ENCODE results near the gene NR5A2.

NR5A2 gene

GRCh38 chr1:200153277-200154055, 126.0 kb downstream of the NR5A2 start:
- no peak for DNase-seq (ENCODE audit: extremely low spot score, insufficient read length, low read depth)
- FAIRE-seq = peak; percentile 85

GRCh38 chr1:200154069-200154767, 126.7 kb downstream of the NR5A2 start:
- FAIRE-seq (peak; percentile 91), DNase-seq (ENCODE audit: extremely low spot score, insufficient read length, low read depth) (peak; percentile 36)

- FAIRE-seq = no peak
- no peak for DNase-seq (ENCODE audit: extremely low spot score, insufficient read length, low read depth)
Measured at GRCh38 chr1:200157715-200158114, 130.2 kb downstream of the NR5A2 start.

GRCh38 chr1:200161801-200162200, 134.3 kb downstream of the NR5A2 start:
- FAIRE-seq = no peak
- DNase-seq (ENCODE audit: extremely low spot score, insufficient read length, low read depth) = no peak

GRCh38 chr1:200162258-200162657, 134.7 kb downstream of the NR5A2 start:
- DNase-seq (ENCODE audit: extremely low spot score, insufficient read length, low read depth) (no peak), FAIRE-seq (no peak)

- no peak for DNase-seq (ENCODE audit: extremely low spot score, insufficient read length, low read depth)
- FAIRE-seq = no peak
Measured at GRCh38 chr1:200162877-200163276, 135.4 kb downstream of the NR5A2 start.

GRCh38 chr1:200163911-200164310, 136.4 kb downstream of the NR5A2 start:
- FAIRE-seq (no peak), DNase-seq (ENCODE audit: extremely low spot score, insufficient read length, low read depth) (no peak)

GRCh38 chr1:200165493-200166220, 138.1 kb downstream of the NR5A2 start:
- DNase-seq (ENCODE audit: extremely low spot score, insufficient read length, low read depth) (no peak), FAIRE-seq (no peak)

- FAIRE-seq (no peak), DNase-seq (ENCODE audit: extremely low spot score, insufficient read length, low read depth) (no peak)
Measured at GRCh38 chr1:200166411-200166810, 138.9 kb downstream of the NR5A2 start.

- FAIRE-seq = no peak
- no peak for DNase-seq (ENCODE audit: extremely low spot score, insufficient read length, low read depth)
Measured at GRCh38 chr1:200168926-200169325, 141.4 kb downstream of the NR5A2 start.

- DNase-seq (ENCODE audit: extremely low spot score, insufficient read length, low read depth) (no peak), FAIRE-seq (peak; percentile 15)
Measured at GRCh38 chr1:200172311-200172710, 144.8 kb downstream of the NR5A2 start.

- no peak for DNase-seq (ENCODE audit: extremely low spot score, insufficient read length, low read depth)
- FAIRE-seq = no peak
Measured at GRCh38 chr1:200173097-200173618, 145.6 kb downstream of the NR5A2 start.

GRCh38 chr1:200174525-200175295, 147.2 kb downstream of the NR5A2 start:
- no peak for FAIRE-seq
- no peak for DNase-seq (ENCODE audit: extremely low spot score, insufficient read length, low read depth)

- FAIRE-seq = no peak
- no peak for DNase-seq (ENCODE audit: extremely low spot score, insufficient read length, low read depth)
Measured at GRCh38 chr1:200176181-200176580, 148.7 kb downstream of the NR5A2 start.

- FAIRE-seq (no peak), DNase-seq (ENCODE audit: extremely low spot score, insufficient read length, low read depth) (no peak)
Measured at GRCh38 chr1:200176798-200177197, 149.3 kb downstream of the NR5A2 start.

GRCh38 chr1:200178340-200178739, 150.8 kb downstream of the NR5A2 start:
- FAIRE-seq = no peak
- DNase-seq (ENCODE audit: extremely low spot score, insufficient read length, low read depth) = no peak

- DNase-seq (ENCODE audit: extremely low spot score, insufficient read length, low read depth) (no peak), FAIRE-seq (no peak)
Measured at GRCh38 chr1:200179126-200179780, 151.7 kb downstream of the NR5A2 start.

- no peak for FAIRE-seq
Measured at GRCh38 chr1:200179781-200180160, 152.3 kb downstream of the NR5A2 start.

GRCh38 chr1:200180821-200181220, 153.3 kb downstream of the NR5A2 start:
- no peak for FAIRE-seq
- no peak for DNase-seq (ENCODE audit: extremely low spot score, insufficient read length, low read depth)

More at GRCh38 chr1:200179781-200180160, 152.3 kb downstream of the NR5A2 start:
- DNase-seq (ENCODE audit: extremely low spot score, insufficient read length, low read depth) = no peak

All from GM18507 (cell line).